Subcutaneous preadipocyte (primary cell): ENCODE data around the gene EMP2. TPM values are rescaled to one million over a fixed set of nuclear protein-coding genes. Genes with fewer than 3 reads are reported as not detected.

Experiments used
- small RNA-seq: library from RNA; depleted of rRNA; stranded (forward); fragments of <200 nt; gene quantifications from one replicate; pipeline ENCODE3, GENCODE V24; 2012
- total RNA-seq: library from RNA; depleted of rRNA; stranded (reverse); fragments of >200 nt; gene quantifications from 2 replicates; pipeline ENCODE4 v1.2.3, GENCODE V29; 2012

The EMP2 gene
- 25.0 and 29.5 TPM in 2 replicates for total RNA-seq

GRCh38 chr16:10579965-10580882 lies at the start of gene EMP2:
Gene EMP2 (minus strand): TSS chr16:10580598. CDS start chr16:10547617, 32,981 bp downstream.

Small RNA genes within 50 kb of the gene (small RNA-seq; reads per million reads assigned to genes)
- gene RNU6-633P: not detected

Other genes with a start within 250 kb of the EMP2 start
- gene ATF7IP2, start 194.5 kb downstream of the EMP2 start, total RNA-seq: 2.5 and 4.0 TPM in 2 replicates
- gene TEKT5, start 114.3 kb upstream of the EMP2 start, total RNA-seq: 0.37 TPM in 1 of 2 replicates, not detected in the other
- gene NUBP1, start 163.2 kb upstream of the EMP2 start, total RNA-seq: 14.3 and 14.5 TPM in 2 replicates
- not detected in 2 replicates for gene TVP23A, start 238.2 kb upstream of the EMP2 start, total RNA-seq